GM12864 (cell line): ENCODE measurements around the gene SLC30A7.
"Not testable (repeated sequence)": the region's sequence is repeated elsewhere in the genome, so short reads cannot be mapped to it uniquely, and the experiment has no call there.

ENCODE experiments used
- DNase-seq: peaks from one replicate; pipeline ENCODE4 v3.0.0-alpha.2; 2011; ENCODE audit warnings: low read depth
- H3K4me3 ChIP-seq: 2 replicates; pipeline ENCODE4 v1.5.1; 2011; ENCODE audit warnings: mild to moderate bottlenecking, low read depth, low read length, control low read depth
- TF ChIP-seq, protein P1 (sequence below): IDR thresholded peaks from 2 replicates; pipeline ENCODE4 v1.5.1; 2011; ENCODE audit warnings: low read depth, mild to moderate bottlenecking, moderate library complexity, low read length, control low read depth, inconsistent platforms; ENCODE audit errors: missing control alignments

The SLC30A7 gene

DNA sequence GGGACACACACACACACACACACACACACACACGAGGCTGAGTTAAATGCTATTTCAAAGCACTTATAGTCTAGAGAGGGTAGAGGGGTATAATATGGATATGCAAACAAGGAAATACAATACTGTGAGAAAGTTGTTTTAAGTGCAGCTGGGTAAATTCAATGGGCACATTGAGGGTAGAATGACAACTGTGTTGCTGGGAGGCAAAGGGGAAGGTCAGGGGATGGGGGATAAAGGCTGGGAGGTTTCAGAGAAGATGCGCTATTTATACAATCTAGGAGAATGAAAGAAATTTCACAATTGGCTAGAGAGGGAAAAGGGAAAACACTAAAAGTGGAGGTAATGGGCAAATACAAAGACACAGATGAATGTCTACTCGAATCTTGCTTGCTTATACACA is 20.7 kb upstream of the SLC30A7 start:
- no peak for DNase-seq
- H3K4me3 ChIP-seq: no peak overlapping the region
- TF ChIP-seq, protein P1, sequence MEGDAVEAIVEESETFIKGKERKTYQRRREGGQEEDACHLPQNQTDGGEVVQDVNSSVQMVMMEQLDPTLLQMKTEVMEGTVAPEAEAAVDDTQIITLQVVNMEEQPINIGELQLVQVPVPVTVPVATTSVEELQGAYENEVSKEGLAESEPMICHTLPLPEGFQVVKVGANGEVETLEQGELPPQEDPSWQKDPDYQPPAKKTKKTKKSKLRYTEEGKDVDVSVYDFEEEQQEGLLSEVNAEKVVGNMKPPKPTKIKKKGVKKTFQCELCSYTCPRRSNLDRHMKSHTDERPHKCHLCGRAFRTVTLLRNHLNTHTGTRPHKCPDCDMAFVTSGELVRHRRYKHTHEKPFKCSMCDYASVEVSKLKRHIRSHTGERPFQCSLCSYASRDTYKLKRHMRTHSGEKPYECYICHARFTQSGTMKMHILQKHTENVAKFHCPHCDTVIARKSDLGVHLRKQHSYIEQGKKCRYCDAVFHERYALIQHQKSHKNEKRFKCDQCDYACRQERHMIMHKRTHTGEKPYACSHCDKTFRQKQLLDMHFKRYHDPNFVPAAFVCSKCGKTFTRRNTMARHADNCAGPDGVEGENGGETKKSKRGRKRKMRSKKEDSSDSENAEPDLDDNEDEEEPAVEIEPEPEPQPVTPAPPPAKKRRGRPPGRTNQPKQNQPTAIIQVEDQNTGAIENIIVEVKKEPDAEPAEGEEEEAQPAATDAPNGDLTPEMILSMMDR: no peak

DNA sequence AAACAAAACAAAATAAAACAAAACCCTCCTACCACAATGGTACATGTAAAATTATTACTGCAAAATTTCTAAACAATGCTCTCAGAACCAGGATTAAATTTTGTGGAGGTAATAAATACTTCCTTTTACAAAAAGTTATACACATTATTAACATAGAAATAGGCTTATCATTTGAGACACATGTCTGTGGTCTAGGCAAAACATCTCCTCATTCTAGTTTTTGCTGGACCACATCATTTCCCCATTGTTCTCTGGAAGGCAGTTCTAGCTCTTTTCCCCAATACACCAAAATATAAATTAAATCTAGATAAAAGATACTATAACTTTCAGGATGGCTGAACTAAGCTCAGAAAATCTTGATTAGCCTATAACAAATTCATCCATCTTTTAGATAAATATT is 19.6 kb upstream of the SLC30A7 start:
- no peak overlapping the region for H3K4me3 ChIP-seq
- no peak for DNase-seq
- TF ChIP-seq, protein P1: no peak

DNA sequence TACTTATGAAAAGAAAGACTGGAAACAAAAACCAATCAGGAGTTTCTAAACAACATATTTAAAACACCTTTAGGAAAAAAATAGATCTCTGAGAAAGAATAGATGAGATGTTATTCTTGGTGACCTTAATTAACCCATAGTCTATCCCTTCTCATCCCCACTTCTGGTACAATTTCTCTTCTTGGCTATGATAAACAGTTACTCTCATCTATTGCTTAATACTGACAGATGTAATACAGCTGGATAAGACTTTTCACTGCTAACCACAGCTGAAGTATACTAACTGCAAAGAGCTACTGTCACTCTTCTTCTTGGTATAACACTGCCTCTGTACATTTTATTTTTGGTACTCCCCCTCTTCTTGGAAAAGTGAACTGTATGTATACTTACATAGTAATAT is 16.5 kb upstream of the SLC30A7 start:
- TF ChIP-seq, protein P1: no peak
- DNase-seq: no peak
- H3K4me3 ChIP-seq: no peak overlapping the region

DNA sequence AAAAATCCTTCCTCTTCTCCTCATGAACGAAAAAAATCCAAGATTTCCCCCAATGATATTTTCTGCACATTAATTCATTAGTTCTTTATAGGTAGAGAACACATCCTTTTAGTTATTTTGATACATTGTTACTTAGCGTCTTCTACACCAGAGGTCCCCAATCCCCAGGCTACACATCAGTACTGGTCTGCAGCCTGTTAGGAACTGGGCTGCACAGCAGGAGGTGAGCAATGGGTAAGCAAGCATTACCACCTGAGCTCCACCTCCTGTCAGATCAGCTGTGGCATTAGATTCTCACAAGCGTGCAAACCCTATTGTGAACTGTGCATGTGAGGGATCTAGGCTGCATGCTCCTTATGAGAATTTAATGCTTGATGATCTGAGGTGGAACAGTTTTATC is 14.2 kb upstream of the SLC30A7 start:
- TF ChIP-seq, protein P1: no peak
- no peak for DNase-seq
- no peak overlapping the region for H3K4me3 ChIP-seq

DNA sequence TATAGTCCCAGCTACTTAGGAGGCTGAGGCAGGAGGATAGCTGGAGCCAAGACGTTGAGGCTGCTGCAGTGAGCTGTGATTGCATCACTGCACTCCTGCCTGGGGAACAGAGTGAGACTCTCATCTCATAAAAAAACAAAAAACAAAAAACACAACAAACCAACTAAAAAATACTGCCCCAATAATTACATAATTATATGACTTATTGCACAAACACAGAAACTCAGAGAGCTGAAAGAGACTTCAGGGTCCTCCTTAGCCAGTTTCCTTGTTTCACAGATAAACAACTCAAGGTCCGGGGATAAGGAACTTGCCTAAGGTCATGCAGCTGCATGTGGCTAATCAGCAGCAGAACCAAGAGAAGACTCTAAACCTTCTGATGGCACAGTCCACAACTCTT is 13.2 kb upstream of the SLC30A7 start:
- DNase-seq: no peak
- TF ChIP-seq, protein P1: no peak
- H3K4me3 ChIP-seq: no peak overlapping the region

DNA sequence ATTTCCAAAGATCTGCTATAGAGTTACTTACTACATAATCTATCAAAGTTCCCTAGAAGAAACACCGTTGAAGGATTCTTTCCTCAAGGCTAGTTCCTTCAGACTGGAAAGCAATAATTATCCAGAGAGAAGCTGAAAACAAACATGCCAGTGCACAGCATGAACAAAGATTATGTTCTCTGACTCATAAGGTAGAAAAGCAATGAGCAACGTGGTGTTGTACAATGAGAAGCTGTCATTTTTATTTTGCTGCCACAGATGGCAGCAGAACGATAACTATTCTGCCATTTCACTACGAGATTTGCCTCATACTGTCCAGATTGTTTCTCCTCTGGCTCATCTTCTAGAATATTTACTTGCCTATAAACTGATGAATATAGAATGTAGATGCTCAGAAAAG is 11.9 kb upstream of the SLC30A7 start:
- TF ChIP-seq, protein P1: no peak
- DNase-seq: no peak
- H3K4me3 ChIP-seq: no peak overlapping the region

DNA sequence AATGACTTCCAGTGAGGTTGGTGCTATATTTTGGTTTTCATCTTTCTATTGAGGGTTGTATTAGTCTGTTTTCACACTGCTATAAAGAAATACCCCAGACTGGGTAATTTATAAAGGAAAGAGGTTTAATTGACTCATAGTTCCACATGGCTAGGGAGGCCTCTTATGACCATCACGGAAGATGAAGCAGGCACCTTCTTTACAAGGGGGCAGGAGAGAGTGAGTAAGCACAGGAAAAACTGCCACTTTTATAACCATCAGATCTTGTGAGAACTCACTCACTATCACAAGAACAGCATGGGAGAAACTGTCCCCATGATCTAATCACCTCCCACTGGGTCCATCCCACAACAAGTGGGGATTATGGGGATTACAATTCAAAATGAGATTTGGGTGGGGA is 6.9 kb upstream of the SLC30A7 start:
- DNase-seq, H3K4me3 ChIP-seq: not testable (repeated sequence)

DNA sequence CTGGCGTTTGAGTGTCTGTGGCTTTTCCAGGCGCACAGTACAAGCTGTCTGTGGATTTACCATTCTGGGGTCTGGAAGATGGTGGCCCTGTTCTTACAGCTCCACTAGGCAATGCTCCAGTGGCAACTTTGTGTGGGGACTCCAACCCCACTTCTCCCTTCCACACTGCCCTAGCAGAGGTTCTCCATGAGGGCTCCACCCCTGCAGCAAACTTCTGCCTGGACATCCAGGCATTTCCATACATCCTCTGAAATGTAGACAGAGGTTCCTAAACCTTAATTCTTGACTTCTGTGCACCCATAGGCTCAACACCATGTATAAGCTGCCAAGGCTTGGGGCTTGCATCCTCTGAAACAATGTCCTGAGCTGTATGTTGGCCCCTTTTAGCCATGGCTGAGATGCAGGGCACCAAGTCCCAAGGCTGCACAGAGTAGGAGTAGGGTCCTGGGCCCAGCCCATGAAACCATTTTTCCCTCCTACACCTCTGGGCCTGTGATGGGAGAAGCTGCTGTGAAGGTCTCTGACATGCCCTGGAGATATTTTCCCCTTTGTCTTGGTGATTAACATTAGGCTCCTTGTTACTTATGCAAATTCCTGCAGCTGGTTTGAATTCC is 5.9 kb upstream of the SLC30A7 start:
- not testable (repeated sequence) for H3K4me3 ChIP-seq, DNase-seq
